Fibroblast of lung (primary cell): ENCODE results near the gene TMED3.

Experiments
- CTCF ChIP-seq, 2 donors: IDR thresholded peaks in 1 of 2; conservative IDR thresholded peaks in 1 of 2; 1 replicate in 1 of 2; 2 replicates in 1 of 2; pipeline ENCODE4 v1.5.1; 2011 to 2012; ENCODE audit warnings: low read length in 2 of 2, control low read depth in 1 of 2, inconsistent platforms in 1 of 2, low read depth in 1 of 2, mild to moderate bottlenecking in 1 of 2
- EZH2 ChIP-seq: IDR thresholded peaks from 2 replicates; pipeline ENCODE4 v1.5.1; 2012; ENCODE audit warnings: low read length, control low read depth, mild to moderate bottlenecking; ENCODE audit errors: missing control alignments

- TF ChIP-seq CTCF (conservative IDR thresholded peaks at IDR 0.05 in 1 of 2, IDR thresholded peaks at IDR 0.05 in 1 of 2; ENCODE audit: low read depth in 1 of 2, low read length in 2 of 2) (no peak), EZH2 (no peak)
These were observed 45.7 kb upstream of the TMED3 start for GRCh38 chr15:79265167-79265566.
